NCI-H2227 treated with DMSO at 0.1 percent for 48 hours (cell line): Measurements from ENCODE around the gene TCAIM.
"Not testable (repeated sequence)": the region's sequence is repeated elsewhere in the genome, so short reads cannot be mapped to it uniquely, and the experiment has no call there.

Experiments
- DNase-seq: peaks from one replicate; lab custom pipeline; 2025; lab: John Stamatoyannopoulos, UW

TCAIM gene

GRCh38 chr3:44415421-44415820, 76.9 kb downstream of the TCAIM start:
- DNase-seq: no peak

GRCh38 chr3:44416031-44417030, 77.8 kb downstream of the TCAIM start:
- DNase-seq: no peak

- DNase-seq: not testable (repeated sequence)
Observed at GRCh38 chr3:44418118-44418517, 79.6 kb downstream of the TCAIM start.

GRCh38 chr3:44418549-44418948, 80.0 kb downstream of the TCAIM start:
- DNase-seq: no peak

GRCh38 chr3:44419116-44419922, 80.8 kb downstream of the TCAIM start:
- DNase-seq: no peak

GRCh38 chr3:44419923-44420650, 81.5 kb downstream of the TCAIM start:
- no peak for DNase-seq

GRCh38 chr3:44420676-44421075, 82.1 kb downstream of the TCAIM start:
- no peak for DNase-seq

GRCh38 chr3:44421280-44421679, 82.7 kb downstream of the TCAIM start:
- no peak for DNase-seq

- no peak for DNase-seq
Observed at GRCh38 chr3:44424758-44425157, 86.2 kb downstream of the TCAIM start.

- no peak for DNase-seq
Observed at GRCh38 chr3:44427683-44428082, 89.1 kb downstream of the TCAIM start.

- DNase-seq: no peak
Observed at GRCh38 chr3:44428910-44429309, 90.3 kb downstream of the TCAIM start.

- no peak for DNase-seq
Observed at GRCh38 chr3:44429459-44429858, 90.9 kb downstream of the TCAIM start.

- DNase-seq: no peak
Observed at GRCh38 chr3:44430466-44430865, 91.9 kb downstream of the TCAIM start.

- DNase-seq: no peak
Observed at GRCh38 chr3:44434834-44435510, 96.4 kb downstream of the TCAIM start.

- no peak for DNase-seq
Observed at GRCh38 chr3:44436181-44436580, 97.6 kb downstream of the TCAIM start.

GRCh38 chr3:44437800-44438199, 99.2 kb downstream of the TCAIM start:
- no peak for DNase-seq

GRCh38 chr3:44439499-44440295, 101.1 kb downstream of the TCAIM start:
- DNase-seq: no peak

GRCh38 chr3:44442596-44443309, 104.2 kb downstream of the TCAIM start:
- DNase-seq: no peak

- DNase-seq: no peak
Observed at GRCh38 chr3:44444437-44444836, 105.9 kb downstream of the TCAIM start.
